ENCODE results near the gene LPCAT3.
A peak's percentile ranks its signal among the peaks of the same experiment; 100 is the strongest.

The LPCAT3 gene

DNA sequence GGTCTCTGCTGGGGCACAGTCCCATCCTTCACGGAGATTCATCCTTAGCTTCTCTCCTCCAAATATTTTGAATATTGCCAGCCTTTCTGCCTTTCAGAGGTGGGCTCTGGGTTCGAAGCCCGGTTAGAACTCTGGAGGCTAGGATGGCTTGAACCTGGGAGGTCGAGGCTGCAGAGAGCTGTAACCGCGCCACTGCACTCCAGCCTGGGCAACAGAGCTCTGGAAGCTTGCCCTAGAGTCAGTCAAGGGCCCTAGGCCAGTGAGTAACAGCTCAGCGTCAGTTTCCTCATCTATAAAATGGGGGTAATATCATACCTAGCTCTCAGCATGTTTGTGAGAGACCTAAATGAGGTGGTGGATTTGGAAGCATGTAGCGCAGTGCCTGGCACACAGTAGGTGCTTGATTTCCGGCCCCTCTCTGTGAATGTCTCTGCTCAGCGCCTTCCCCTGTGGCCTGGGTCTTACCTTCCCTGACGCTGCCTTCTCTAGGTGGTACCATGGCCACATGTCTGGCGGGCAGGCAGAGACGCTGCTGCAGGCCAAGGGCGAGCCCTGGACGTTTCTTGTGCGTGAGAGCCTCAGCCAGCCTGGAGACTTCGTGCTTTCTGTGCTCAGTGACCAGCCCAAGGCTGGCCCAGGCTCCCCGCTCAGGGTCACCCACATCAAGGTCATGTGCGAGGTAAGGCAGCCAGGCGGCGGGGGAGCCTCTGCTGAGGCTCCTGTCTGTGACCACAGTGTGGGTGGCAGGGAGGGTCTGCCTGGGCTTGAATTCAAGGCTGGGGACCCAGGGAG is 63.8 kb downstream of the LPCAT3 start:
- TF ChIP-seq, protein P1, sequence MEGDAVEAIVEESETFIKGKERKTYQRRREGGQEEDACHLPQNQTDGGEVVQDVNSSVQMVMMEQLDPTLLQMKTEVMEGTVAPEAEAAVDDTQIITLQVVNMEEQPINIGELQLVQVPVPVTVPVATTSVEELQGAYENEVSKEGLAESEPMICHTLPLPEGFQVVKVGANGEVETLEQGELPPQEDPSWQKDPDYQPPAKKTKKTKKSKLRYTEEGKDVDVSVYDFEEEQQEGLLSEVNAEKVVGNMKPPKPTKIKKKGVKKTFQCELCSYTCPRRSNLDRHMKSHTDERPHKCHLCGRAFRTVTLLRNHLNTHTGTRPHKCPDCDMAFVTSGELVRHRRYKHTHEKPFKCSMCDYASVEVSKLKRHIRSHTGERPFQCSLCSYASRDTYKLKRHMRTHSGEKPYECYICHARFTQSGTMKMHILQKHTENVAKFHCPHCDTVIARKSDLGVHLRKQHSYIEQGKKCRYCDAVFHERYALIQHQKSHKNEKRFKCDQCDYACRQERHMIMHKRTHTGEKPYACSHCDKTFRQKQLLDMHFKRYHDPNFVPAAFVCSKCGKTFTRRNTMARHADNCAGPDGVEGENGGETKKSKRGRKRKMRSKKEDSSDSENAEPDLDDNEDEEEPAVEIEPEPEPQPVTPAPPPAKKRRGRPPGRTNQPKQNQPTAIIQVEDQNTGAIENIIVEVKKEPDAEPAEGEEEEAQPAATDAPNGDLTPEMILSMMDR (IDR thresholded peaks at IDR 0.05; ENCODE audit: control extremely low read depth, extremely low read depth, low read depth, missing control alignments): no peak
- POLR2A ChIA-PET: interaction anchor here (0.6 to 0.8 kb wide), 2 partner anchors 35 to 63 kb away, joined by 3 read pairs; no protein-coding TSS in a partner anchor
- DNase-seq (ENCODE audit: extremely low spot score): no peak
- CTCF ChIA-PET: interaction anchor here (1.0 to 13.5 kb wide), 4 partner anchors 11 to 82 kb away, joined by 5 to 530 read pairs (median 16); partner anchors contain the start of genes C12orf57, PTPN6, RNU7-1 and SPSB2

DNA sequence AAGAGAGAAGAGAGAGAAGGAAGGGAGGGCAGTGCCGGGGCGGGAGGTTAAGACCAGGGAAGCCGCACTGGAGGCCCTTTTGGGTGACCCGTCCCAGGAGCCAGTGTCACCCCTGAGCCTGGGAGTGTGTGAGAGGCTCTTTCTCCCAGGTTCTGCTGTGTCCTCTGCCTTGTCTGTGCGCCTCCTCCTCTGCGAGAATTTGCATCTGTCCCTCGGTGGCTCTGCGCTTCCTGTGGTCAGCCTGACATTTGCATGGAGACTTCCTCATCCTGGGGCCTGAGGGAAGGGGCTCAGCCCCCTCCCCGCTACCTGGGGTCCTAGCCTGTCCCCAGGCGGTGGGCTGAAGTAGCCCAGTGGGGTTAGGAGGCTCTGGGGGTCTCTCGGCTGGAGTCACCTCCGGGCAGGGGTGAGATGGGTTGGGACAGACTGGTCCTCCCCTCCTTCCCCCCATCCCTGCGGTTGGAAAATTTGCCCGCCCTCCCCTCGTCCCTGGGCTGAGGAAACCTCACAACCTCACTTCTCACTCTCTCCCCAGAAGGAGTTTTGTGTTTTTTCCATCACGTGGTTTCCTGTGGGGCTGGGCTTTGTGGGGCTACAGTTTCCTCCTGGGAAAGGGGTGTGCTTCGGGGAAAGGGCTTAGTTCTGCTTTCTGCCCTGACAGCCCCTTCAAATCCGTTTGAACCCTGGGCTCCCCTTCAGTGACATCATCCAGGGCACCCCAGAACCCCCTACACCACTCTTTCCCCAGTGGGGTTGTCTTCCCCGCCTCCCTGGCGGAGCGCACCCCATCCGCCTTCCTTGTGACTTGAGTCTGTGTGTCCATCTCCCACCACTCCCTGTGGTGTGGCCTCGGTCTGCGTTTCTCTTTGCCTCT is 64.6 kb downstream of the LPCAT3 start:
- peak; percentile 80 for DNase-seq (ENCODE audit: extremely low spot score)
- TF ChIP-seq, protein P1 (IDR thresholded peaks at IDR 0.05; ENCODE audit: control extremely low read depth, extremely low read depth, low read depth, missing control alignments): no peak
- ChIA-PET CTCF (interaction anchor here (1.0 to 22.9 kb wide), 9 partner anchors 7 to 155 kb away, joined by 4 to 530 read pairs (median 13); partner anchors contain the start of genes C12orf57, C1RL, PTPN6 and RNU7-1), POLR2A (interaction anchor here (0.8 to 1.0 kb wide), 3 partner anchors 10 to 318 kb away, joined by 3 to 4 read pairs (median 3); partner anchors contain the start of genes C12orf57, LPAR5 and RNU7-1)

DNA sequence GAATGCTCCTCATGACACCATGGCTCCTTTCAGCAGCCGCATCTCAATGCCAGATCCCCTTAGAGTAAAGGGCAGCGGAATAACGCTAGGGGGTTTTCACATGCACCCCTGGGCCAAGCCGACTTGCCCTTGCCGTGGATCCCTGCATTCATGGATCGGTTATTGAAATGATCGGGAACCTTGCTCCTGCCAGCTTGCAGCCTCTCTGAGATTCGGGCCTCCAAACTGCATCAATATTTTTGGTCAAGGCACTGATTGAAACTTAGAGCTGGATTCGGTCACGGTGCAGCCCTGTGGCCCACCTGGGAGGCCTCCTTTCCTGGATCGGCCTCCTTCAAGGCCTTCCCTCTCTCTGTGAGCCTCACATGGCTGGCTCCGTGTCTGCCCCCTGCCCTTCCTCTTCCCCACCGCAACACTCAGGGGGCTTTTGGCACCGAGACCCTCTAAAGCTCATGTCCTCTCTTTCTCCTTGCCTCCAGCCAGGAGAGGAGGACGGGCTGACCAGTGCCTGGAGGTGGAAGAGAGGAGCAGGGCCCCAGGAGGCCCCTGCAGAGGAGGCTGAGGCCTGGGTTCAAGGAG is 65.3 kb downstream of the LPCAT3 start:
- ChIA-PET CTCF (interaction anchor here (1.5 to 22.9 kb wide), 6 partner anchors 7 to 156 kb away, joined by 4 to 530 read pairs (median 10); partner anchors contain the start of genes C12orf57, C1RL and RNU7-1), POLR2A (interaction anchor here (1.0 to 1.9 kb wide), 3 partner anchors 9 to 317 kb away, joined by 3 to 11 read pairs (median 4); partner anchors contain the start of genes C12orf57, LPAR5, RNU7-1 and TPI1)
- DNase-seq (ENCODE audit: extremely low spot score): no peak
- TF ChIP-seq, protein P1 (IDR thresholded peaks at IDR 0.05; ENCODE audit: control extremely low read depth, extremely low read depth, low read depth, missing control alignments): no peak

DNA sequence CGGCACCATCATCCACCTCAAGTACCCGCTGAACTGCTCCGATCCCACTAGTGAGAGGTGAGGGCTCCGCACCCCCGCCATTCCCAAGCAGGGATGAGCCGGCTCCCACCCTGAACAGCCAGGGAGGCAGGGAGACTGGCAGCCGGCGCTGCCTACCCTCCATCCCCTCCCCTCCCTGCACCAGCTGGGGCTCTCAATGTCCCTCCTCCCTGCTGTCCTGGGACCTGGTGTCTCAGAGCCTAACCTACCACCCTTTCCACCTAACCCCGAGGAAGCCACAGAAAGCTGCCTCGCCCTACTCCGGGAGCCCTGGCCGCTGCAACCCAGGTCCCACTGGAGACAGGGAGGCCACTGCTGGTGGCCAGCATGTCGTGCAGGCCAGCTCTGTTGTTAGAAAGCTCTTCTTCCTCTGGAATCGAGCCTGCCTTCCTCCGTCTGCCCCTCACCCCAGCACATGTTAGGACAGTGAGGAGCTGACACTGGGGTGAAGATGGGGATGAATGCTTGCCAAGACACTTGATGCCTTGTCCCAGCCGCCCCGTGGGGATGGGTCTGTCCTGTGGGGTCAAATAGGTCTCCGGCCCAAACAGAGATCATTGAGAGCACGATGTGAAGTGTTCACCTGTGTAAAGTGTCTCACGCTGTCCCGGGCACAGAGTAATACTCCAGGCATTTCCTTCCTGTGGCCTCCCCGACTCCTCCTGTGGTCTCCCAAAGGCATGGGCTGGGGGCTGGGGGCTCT is 66.0 kb downstream of the LPCAT3 start:
- TF ChIP-seq, protein P1 (IDR thresholded peaks at IDR 0.05; ENCODE audit: control extremely low read depth, extremely low read depth, low read depth, missing control alignments): no peak
- ChIA-PET CTCF (interaction anchor here (0.9 to 22.9 kb wide), 9 partner anchors 8 to 159 kb away, joined by 4 to 530 read pairs (median 5); partner anchors contain the start of genes C12orf57, C1RL and RNU7-1), POLR2A (interaction anchor here (0.7 to 2.0 kb wide), 6 partner anchors 9 to 317 kb away, joined by 3 to 11 read pairs (median 4); partner anchors contain the start of genes C12orf57, LPAR5, LPCAT3 and RNU7-1)
- DNase-seq (ENCODE audit: extremely low spot score): no peak

DNA sequence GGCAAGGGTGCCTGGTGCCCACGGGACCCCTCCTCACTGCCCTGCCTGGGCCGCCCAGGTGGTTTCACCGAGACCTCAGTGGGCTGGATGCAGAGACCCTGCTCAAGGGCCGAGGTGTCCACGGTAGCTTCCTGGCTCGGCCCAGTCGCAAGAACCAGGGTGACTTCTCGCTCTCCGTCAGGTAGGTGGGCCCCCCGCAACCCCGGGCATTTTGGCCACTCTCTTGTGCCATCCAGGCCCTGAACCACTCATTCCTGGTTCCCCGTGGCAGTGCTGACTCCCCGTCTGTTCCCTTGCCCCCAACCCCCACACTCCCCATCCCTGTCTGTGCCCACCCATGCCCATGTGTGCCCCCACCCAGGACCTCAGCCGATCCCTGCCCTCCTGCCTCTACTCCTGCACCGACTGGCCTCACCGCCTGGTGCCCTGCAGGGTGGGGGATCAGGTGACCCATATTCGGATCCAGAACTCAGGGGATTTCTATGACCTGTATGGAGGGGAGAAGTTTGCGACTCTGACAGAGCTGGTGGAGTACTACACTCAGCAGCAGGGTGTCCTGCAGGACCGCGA is 66.6 kb downstream of the LPCAT3 start:
- DNase-seq (ENCODE audit: extremely low spot score): no peak
- ChIA-PET POLR2A (interaction anchor here (0.7 to 2.0 kb wide), 6 partner anchors 8 to 84 kb away, joined by 3 to 11 read pairs (median 6); partner anchors contain the start of genes LPCAT3 and TPI1), CTCF (interaction anchor here (0.9 to 22.9 kb wide), 11 partner anchors 8 to 160 kb away, joined by 3 to 530 read pairs (median 5); partner anchors contain the start of genes C12orf57, C1RL and RNU7-1)

More for the DNA sequence above, 66.6 kb downstream of the LPCAT3 start:
- TF ChIP-seq, protein P1 (IDR thresholded peaks at IDR 0.05; ENCODE audit: control extremely low read depth, extremely low read depth, low read depth, missing control alignments): no peak

Measured in GM10248 (cell line).